GM19324 (cell line): ENCODE results near the gene RBM44.
"Not testable (repeated sequence)": the region's sequence is repeated elsewhere in the genome, so short reads cannot be mapped to it uniquely, and the experiment has no call there.

Experiments used
- ATAC-seq: cut with Tn5 transposase; IDR thresholded peaks from one replicate; pipeline ENCODE4 v1.9.1; 2021; ENCODE audit warnings: mild to moderate bottlenecking, moderate library complexity; ENCODE audit not compliant: unreplicated experiment, low FRiP score

Gene RBM44

GRCh38 chr2:237854295-237854694 lies 55.7 kb downstream of the RBM44 start:
- ATAC-seq = no peak

- ATAC-seq = no peak
Observed at GRCh38 chr2:237857791-237858190, 59.2 kb downstream of the RBM44 start.

GRCh38 chr2:237858294-237859081 lies 59.9 kb downstream of the RBM44 start:
- ATAC-seq = no peak

GRCh38 chr2:237859082-237859433 lies 60.5 kb downstream of the RBM44 start:
- ATAC-seq = no peak

- no peak for ATAC-seq
Observed at GRCh38 chr2:237859533-237860272, 61.1 kb downstream of the RBM44 start, which contains the start of gene RAMP1. TSS of gene RAMP1 (plus strand) at chr2:237859623. CDS start at chr2:237859676, 53 bp downstream.

GRCh38 chr2:237860273-237860935 lies 61.8 kb downstream of the RBM44 start:
- ATAC-seq = no peak

- ATAC-seq = no peak
Observed at GRCh38 chr2:237861875-237862527, 63.4 kb downstream of the RBM44 start.

GRCh38 chr2:237862528-237862895 lies 63.9 kb downstream of the RBM44 start:
- ATAC-seq = no peak

- no peak for ATAC-seq
Observed at GRCh38 chr2:237863102-237863511, 64.5 kb downstream of the RBM44 start.

- no peak for ATAC-seq
Observed at GRCh38 chr2:237863689-237864443, 65.3 kb downstream of the RBM44 start.

GRCh38 chr2:237864444-237864931 lies 65.9 kb downstream of the RBM44 start:
- ATAC-seq = no peak

GRCh38 chr2:237864940-237865622 lies 66.5 kb downstream of the RBM44 start:
- ATAC-seq = no peak

GRCh38 chr2:237865623-237866041 lies 67.1 kb downstream of the RBM44 start:
- no peak for ATAC-seq

GRCh38 chr2:237866101-237866621 lies 67.6 kb downstream of the RBM44 start:
- no peak for ATAC-seq

GRCh38 chr2:237867465-237867864 lies 68.9 kb downstream of the RBM44 start:
- no peak for ATAC-seq

GRCh38 chr2:237868074-237868473 lies 69.5 kb downstream of the RBM44 start:
- not testable (repeated sequence) for ATAC-seq

GRCh38 chr2:237868631-237869342 lies 70.2 kb downstream of the RBM44 start:
- no peak for ATAC-seq

GRCh38 chr2:237869343-237870102 lies 70.9 kb downstream of the RBM44 start:
- ATAC-seq = no peak
